Fibroblast of upper back skin (primary cell): ENCODE data around the gene KCNJ4.
"Not testable (repeated sequence)": the region's sequence is repeated elsewhere in the genome, so short reads cannot be mapped to it uniquely, and the experiment has no call there.

Experiments
- DNase-seq: peaks from one replicate; pipeline ENCODE4 v3.0.0-alpha.2; 2013

KCNJ4 gene

DNA sequence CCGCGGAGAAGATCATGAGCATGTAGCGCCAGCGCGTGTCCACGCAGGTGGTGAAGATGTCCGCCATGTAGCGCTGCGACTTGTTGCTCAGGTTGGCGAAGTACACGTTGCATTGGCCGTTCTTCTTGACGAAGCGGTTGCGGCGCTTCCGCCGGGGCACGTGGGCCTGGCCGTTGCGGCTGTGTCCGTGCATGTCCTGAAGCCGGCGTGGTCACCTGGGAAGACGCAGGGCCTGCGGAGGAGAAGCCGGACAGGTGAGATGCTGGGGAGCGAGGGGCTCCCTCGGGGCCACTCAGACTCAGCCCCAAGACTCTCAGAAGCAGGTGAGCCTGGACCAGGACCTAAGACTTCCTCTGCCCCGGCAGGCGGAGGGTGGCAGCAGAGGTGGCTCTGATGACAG is 27.1 kb downstream of the KCNJ4 start:
- DNase-seq, result no peak

DNA sequence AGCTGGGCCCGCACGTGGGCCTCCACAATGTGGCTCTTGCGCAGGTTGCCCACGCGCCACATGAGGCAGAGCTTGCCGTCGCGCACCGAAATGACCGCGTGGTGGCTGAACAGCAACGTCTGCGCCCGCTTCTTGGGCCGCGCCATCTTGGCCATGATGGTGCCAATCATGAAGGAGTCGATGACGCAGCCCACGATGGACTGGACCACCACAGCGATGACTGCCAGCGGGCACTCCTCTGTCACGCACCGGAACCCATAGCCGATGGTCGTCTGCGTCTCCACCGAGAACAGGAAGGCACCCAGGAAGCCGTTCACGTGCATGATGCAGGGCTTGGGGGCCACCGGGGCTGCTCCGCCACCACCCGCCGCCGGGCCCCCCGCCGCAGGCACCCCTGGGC is 27.5 kb downstream of the KCNJ4 start:
- DNase-seq, result no peak

DNA sequence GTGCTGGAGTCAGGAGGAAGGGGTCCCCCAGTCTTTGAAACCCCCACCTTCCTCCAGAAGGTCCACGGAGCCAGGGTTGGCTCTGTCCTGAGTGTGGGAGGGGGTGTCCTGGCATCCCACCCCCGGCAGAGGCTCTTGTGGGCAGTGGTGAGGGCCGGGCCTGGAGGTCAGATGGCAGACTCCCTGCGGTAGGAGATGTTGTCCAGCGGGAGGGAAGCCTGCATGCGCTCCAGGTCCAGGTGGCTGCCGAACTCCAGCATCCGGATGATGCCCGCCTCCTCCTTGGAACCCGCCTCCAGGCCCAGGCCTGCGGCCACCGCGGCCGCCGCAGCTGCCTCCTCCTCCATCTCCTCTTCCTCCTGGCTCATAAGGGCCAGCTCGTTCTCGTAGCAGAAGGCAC is 28.4 kb downstream of the KCNJ4 start:
- DNase-seq, result no peak

DNA sequence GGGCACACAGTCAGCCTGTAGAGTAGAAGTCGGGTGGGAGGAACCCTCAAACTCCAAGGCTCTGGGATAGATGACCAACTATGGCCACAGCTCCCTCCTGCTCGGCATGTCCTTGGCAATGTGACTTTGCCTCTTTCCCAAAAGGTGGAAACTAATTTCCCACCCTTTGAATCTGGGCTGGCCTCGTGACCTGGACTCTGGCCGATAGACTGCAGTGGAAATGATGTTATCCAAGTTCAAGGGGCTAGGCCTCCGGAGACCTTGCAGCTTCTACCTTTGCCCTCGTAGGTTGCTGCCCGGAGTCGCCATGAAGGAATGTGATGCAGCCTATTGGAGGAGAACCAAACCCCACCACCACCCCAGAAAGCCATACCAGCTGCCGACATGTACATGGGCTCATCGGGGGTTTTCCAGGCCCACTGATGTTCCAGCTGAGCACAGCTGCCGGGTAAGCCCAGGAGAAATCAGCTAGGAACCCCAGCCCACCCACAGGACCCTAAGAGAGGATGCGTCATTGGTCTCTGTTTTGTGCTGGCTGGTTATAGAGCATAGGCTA is 30.4 kb downstream of the KCNJ4 start:
- no peak for DNase-seq

DNA sequence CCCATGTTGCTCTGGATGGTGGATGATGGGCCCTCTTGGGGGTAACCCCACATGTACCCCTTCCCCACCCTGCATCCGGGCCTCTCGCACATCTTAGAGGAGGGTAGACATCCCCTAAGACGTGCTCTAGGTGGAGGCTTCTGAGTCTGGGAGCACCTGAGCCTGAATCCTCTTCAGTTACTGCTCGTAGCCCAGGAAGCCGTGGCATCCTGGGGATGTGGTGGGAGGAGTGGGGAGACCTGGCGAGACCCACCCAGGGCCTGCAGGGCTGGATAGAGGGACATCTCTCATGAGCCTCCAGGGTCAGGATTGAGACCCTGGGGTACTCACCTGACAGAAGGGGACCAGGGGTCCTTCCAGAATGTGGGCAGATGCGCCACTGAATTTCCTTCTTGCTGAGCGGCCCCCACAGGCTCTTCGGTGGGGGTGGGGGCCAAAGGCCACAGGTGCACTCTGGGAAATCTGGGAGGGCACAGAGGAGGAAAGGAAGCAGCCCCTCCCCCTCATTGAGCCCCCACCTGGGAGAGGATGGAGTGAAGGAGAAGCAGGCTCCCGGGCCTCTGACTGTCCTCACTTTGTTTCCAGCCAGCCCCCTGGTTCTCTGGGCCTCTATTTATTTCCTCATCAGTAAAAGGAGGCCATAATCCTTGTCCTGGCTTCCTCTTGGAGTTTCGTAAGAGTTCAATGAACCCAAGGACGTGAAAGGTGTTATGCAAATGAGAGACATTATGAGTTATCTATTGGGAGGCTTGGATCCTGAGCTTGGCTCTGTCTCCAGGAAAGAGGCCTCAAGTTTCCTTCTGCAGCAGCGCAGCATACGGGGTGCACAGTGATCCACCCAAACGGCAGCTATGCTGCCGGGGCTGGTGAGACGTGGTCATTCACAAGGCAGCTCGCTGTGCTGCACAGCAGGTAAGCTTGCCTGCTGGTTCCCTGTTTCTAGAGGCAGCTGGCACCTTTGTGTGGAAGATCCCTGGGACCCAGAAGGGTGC is 31.2 kb downstream of the KCNJ4 start:
- no peak for DNase-seq

DNA sequence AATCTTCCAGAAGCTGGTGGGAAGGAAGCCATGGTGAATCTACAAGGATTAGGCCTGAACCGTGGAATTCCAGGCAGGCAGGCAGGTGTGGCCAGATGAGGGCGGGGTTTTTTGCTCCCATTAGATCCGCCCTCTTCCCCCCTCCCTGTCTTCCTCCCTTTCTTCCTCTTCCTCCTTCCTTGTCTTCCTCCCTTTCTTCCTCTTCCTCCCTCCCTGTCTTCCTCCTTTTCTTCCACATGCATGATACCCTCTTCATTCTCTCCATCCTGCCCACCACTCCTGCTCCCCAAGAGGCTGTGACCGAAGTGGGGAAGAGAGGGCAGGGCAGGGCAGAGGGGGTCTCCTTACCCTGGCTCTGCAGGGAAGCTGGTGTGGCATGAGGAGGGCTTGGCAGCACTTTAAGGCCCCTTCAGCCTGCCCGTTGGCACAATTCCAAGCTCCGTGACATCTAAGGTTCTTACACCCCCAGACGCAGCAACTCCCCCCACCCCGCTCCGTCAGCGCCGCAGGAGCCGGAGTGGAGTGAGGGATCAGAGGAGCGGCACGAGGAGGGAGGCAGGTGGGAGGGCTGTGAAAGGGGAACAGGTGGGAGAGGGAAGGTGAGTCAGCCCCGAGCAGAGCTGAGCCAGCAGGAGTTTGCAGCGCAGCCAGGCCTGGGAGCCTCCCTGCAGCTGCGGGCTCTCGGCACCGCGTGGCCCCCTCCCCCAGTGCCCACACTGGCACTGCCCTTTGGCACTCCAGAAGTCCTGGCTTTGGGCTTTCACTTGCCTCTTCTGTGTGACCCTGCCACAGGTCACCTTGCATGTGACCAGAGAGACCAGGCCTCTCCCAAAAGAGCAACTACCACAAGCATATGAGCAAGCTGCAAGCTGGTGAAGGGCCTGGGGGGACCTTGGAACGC is 32.1 kb downstream of the KCNJ4 start:
- no peak for DNase-seq

DNA sequence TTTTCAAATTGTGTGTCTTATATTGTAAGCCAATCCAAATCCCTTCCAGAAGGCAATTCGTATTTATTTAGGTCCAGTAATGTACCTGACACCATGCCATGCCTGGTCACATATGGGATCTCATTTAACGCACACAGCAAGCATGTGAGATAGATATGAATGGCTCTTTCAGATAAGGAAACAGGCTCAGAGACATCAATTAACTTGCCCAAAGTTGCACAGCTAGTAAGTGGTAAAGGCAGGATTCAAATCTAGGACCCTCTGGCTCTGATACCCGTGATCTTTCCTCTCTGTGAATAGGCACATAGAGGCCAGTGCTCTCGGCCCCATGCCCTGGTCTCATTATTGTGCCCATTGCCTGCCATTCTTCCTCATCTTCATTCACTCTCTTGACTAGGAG is 34.3 kb downstream of the KCNJ4 start:
- DNase-seq, result no peak

DNA sequence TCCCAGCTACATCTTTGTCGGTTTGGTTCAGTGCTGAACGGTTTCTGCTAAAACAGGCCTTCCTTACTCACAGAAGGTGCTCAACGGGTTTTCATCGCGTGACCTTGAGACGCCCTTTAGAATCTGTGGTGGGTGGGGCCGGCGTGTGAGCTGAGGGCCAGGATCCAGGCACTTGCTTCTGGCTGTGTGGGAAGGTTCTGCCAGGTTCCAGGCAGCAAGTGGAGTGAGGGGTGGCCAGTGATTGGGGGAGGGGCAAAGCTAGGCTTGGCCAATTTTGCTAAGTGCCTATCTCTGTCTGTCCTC is 35.2 kb downstream of the KCNJ4 start:
- DNase-seq, result no peak

DNA sequence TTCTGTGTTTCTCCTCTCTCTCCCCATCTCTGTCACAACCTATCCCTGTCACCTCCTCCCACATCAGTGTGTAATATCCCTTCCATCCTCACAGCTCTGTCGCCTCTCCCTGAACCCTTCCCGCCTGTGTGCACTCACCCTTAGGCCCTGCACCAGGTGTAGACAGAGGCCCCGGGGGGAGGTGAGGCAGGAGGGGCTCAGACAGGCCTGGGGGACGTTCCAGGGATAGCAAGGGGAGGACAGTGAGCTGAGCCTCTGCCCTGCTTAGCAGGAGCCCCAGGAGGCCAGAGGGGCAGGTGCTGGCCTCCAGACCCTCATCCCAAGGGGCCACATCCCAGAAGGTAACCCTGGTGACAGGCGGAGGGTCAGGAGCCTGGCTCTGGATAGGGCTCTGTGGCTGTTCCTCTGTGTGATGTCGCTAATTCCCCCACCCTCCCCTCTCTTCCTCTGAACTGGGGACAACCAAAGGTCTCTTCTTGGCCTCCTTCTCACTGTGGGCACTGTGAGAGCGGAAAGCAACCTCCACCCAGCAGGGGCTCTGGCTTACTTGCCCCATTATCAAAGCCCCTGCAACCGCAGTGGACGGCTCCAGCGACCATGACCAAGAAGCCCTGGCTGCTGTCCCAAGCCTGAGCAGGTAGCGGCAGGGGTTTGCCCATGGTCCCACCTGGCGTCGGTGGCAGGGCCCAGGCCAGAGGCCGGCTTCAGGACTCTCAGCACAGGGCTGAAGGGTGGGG is 35.7 kb downstream of the KCNJ4 start:
- DNase-seq, result no peak

DNA sequence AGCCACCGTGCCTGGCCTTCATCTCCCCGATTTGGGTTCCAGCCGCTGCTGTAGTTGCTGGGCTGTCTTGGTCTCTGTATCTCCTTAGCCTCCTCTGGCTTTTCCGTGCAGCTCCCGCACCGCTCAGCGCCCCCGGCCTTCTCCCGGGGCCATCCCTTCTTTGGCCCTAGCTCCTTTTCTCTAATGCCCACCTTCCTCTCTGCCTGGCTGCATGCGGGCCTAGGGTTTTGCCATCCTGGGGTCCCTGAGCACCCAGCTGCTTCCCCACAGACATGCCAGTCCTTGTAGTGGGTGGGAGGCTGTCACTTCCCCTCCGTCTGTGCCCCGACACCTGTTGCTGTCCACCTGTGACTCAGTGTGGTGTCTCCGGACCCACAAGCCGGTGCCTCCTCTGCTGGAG is 36.4 kb downstream of the KCNJ4 start:
- no peak for DNase-seq

DNA sequence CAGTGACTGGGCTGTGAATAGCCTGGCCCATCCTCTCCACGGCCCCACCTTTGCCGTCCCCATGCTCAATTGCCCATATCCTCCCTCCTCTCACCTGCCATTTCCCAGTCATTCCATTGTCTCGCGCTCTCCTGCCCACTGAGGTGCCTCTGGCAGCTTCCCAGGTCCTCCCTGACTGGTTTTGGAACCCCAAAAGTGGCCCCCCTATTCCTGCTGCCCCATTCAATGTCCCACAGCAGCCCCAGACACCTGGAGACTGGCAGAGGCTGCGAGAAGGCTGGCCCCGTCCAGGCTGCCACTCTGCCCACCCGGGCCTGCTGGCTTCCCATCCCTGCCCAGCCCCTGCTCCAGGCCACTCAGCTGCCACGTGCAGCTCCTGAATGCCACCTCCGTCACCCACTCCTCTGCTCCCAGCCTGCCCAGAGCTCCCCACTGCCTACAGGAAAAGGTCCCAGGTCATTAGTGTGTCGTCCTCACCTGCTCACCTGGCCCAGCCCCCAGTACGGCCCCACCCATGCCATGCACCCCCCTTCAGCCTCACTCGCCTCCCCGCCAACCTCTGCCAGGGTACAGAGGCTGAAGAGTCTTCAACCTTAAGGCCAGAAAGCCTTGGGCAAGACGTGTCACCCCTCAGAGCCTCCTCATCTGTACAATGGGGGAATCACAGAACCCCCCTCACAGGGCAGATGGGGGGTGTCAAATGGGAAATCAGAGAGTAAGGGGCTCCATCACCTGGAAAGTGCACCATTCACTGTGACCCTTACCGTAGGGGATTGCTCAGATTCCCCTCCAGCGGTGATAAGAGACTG is 37.5 kb downstream of the KCNJ4 start:
- DNase-seq, result no peak

DNA sequence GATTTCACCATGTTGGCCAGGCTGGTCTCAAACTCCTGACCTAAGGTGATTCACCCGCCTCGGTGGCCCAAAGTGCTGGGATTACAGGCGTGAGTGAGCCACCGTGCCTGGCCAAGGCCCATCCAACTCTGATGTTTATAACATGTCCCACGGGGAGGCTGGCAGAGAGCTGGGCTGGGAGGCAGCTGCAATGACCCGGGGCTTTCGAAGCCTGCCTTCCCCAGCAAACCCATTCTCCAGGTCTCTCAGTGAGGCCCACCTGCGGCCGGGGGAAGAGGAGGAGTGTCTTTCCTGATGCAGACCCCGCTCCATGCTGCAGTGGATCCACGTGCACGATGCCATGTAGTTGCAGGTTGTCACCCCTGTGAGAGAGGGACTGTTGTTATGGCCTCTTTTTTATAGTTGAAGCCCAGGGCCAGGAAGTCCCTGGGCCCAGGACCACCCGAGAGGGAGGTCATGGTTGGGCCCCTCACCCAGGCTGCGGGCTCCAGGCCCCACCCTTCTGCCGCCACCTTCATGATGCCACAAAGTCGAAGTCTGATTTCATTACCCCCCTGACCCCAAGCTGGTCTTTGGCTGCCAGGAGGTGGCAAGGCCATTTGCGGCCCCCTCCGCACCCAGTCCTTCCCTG is 38.3 kb downstream of the KCNJ4 start:
- DNase-seq, result no peak

DNA sequence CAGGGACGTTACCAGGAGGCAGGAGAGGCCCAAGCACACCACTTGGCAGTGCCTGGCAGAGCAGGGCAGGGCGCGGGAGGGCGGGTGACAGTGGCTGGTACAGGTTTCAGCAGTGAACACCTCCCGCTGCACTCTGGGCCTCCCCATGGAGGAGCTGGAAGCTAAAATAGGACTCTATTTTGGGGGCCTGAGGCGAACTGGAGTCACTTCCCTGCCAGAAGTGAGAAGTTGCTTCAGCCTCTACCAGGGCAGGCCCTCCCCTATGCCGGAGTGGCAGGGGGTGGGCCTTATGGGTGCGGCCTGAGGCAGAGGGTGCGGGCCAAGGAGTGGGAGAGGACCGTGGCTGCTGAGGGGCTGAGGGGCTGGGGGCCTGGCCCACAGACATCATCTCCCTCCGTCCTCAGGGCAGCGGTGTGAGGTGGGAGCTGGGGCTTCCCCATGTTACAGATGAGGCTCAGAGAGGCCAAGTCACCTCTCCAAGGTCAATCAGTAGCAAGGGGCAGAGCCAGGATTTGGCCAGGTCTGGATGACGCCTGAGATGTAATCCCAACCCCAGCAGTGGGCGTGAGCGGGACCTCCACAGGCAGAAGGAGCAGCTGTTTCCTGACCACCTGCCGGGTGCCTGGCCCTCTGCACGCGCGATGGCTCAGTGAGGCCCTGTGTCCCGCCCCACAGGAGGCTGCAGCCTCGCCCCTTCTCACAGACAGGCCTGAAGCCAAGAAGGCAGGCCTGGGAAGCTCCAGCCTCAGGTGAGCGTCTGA is 39.3 kb downstream of the KCNJ4 start:
- DNase-seq, result no peak

DNA sequence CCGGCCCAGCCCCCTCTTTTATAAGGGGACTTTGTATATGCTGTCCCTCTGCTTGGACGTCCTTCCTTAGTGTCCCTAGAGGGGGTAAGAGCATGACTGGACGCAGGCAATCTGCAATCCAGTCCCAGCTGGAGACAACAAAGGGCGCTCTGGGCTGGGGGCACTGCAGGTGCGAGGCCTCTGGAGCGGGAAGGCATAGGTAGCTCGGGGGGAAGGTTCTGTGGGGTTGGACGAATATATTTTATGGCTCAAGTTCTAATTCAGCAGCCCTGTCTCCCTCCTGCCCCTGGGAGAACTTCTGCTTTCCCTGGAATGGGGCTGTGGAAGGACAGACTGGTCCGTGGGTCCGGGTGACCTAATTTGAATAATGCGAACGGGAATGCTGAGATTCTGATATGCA is 40.0 kb downstream of the KCNJ4 start:
- no peak for DNase-seq

DNA sequence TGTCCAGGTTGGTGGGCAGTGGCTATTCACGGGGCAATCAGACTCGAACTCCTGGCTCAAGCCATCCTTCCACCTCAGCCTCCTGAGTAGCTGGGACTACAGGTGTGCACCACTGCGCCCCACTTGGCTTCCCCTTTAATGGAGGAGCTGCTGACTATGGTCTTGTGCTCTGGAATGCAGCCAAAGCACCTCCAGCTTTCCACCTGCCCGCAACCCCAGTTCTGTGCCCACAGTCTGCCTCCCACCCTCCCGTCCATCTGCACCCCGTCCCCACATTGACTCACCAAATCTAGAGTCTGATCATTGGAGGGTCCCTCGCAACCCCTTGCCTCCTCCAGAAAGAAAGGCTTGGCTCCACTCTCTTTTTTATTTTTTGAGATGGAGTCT is 41.0 kb downstream of the KCNJ4 start:
- DNase-seq, result no peak

DNA sequence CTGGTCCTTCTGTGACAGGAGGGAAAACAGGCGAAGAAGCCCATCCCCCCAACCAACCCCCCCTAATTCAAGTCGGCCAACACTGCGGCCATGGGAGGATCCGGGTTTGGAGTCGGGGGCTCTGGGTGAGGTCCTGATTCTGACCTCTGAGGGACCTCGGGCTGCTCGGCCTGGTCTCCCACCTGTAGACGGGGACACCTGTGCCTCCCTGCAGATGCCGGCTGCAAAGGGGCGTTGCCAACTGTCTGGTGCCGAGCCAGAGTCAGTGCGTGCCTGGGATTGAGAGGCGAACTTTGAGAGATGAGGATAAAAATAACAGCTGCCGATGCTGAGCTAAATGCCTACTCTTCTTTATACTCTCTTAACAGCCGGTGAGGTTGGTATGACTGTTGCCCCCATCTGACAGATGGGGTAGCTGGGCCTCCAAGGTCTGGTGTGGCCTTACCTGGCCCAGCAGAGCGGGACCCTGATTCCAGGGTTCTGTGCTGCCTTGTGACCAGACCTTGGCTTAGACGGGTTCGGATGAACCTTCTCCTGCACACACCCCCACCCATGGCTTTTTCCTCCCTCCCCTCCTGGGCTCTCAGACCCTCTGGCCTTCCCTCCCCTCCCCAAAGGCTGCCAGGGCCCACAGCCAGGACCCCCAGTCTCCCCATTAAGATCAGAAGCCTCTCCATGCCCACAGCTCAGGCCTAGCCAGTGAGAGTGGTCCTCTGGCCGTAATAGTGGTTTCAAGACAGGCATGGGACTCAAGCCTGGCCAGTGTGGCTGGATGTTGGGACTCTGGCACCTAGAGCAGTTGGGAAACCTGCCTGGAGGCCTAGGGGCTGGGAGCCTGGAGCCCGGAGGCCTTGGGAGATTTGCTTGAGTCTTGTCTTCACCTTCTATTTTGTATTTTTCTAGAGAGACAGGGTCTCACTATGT is 41.7 kb downstream of the KCNJ4 start:
- DNase-seq, result no peak

DNA sequence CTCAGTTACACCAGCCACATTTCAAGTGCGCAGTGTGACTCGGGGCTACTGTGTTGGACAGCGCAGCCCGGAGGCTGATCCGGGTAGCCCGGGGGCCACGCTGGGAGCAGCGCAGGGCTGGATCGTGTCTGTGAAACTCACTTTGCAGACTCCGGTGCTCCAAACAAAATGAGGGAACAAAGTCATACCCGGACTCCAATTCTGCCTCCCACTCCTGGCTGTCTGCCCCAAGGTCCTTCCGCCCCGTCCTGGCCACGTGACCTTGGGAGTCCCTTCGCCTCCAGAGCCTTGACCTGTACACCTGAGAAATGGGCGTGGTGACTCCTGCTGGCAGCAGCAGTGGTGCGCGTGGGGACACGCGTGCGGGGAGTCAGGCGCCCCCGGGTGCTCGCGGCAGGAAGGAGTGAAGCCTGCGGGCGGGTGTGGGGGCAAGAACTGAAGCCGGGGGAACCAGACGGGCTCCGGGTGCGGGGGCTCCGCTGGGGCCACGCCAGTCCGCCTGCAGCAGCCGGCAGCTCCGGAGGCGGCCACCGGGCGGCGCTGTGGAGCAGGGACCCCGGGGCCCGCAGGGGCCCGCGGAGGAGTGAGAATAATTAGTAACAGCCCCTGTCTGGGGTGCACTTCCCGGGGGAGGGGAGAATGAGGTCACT is 42.4 kb downstream of the KCNJ4 start:
- no peak for DNase-seq

DNA sequence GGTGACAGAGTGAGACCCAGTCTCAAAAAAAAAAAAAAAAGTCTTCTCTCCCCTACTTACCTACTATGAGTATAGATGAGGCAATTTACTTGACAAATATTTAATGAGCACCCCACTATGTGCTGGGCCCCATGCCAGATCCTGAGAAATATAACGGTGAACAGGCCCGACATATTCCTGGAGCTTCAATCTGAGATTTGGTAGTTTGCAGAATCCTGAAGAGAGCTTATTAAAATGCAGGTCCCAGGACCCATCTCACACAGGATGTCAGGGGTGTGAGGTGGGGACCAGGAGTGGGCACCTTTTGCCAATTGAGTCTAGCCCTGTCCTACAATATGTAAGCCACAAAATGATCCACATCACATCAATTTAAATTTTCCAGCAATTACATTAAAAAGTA is 44.0 kb downstream of the KCNJ4 start:
- DNase-seq, result no peak

DNA sequence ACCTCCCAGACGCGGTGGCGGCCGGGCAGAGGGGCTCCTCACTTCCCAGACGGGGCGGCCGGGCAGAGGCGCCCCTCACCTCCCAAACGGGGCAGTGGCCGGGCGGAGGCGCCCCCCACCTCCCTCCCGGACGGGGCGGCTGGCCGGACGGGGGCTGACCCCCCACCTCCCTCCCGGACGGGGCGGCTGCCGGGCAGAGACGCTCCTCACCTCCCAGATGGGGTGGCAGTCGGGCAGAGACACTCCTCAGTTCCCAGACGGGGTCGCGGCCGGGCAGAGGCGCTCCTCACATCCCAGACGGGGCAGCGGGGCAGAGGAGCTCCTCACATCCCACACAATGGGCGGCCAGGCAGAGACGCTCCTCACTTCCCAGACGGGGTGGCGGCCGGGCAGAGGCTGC is 45.1 kb downstream of the KCNJ4 start:
- DNase-seq, result not testable (repeated sequence)
